ENCODE data around the gene UNK. TPM values are rescaled to one million over a fixed set of nuclear protein-coding genes. Genes with fewer than 3 reads are reported as not detected.

The UNK gene
- total and polyA plus RNA-seq, 2 donors (not counting 1 experiment from before 2014, with no cell fraction given), result 35.5 to 70.3 TPM

- H3K27me3 ChIP-seq (replicated peaks in 1 of 4; ENCODE audit: control extremely low read depth in 1 of 4, control insufficient read depth in 3 of 4, insufficient read depth in 4 of 4, low read length in 3 of 4), result peaks cover 0 to 4% (median 0%) of the 10 kb centered on the region in 4 experiments
- H3K9me3 Mint-ChIP-seq (ENCODE audit: insufficient read depth), result no peaks in the 10 kb centered on the region
Observed at GRCh38 chr17:75736173-75736835, 48.3 kb upstream of the UNK start.

More at GRCh38 chr17:75736173-75736835, 48.3 kb upstream of the UNK start:
- ChIA-PET POLR2A (no interaction called here), CTCF (interaction anchor here (1.6 to 2.9 kb wide), 2 partner anchors 103 kb away, joined by 7 to 17 read pairs; partner anchors contain the start of gene SMIM5)
- ATAC-seq (ENCODE audit: low read depth), result no peak
- Histone ChIP-seq H3K4me1 (ENCODE audit: control insufficient read depth in 2 of 2, insufficient read depth in 2 of 2, low read length in 2 of 2) (peaks cover 4 to 10% of the 10 kb centered on the region in 2 donors), H2AFZ (ENCODE audit: insufficient read depth, low read depth, low read length, poor library complexity, severe bottlenecking) (no peak overlapping the region), H3K79me2 (ENCODE audit: control insufficient read depth, insufficient read depth, low read length) (no peaks in the 10 kb centered on the region), H4K20me1 (ENCODE audit: control insufficient read depth, insufficient read depth, low read length, poor library complexity, severe bottlenecking) (no peaks in the 10 kb centered on the region), H3K9ac (ENCODE audit: low read length) (no peak overlapping the region), H3K27ac (ENCODE audit: low read length in 2 of 2) (no peak overlapping the region), H3K4me2 (replicated peaks; ENCODE audit: low read depth, low read length, poor library complexity, severe bottlenecking) (no peak overlapping the region), H3K9me3 (ENCODE audit: control extremely low read depth in 1 of 3, control insufficient read depth in 2 of 3, insufficient read depth in 1 of 3, low read length in 2 of 3) (no peaks in the 10 kb centered on the region), H3K4me3 (ENCODE audit: control extremely low read depth in 1 of 5, extremely low read depth in 1 of 5, insufficient read depth in 1 of 5, low read depth in 2 of 5, low read length in 4 of 5) (no peak overlapping the region), H3K36me3 (replicated peaks in 1 of 2; ENCODE audit: control extremely low read depth in 1 of 2, control insufficient read depth in 1 of 2, extremely low read depth in 1 of 2, insufficient read depth in 2 of 2, low read length in 1 of 2) (no peaks in the 10 kb centered on the region)
- 96% methylated on average over 26 of the region's 26 CpGs for WGBS (ENCODE audit: insufficient coverage)
- H3K4me3 Mint-ChIP-seq, result no peak overlapping the region
- intact Hi-C loops (cut with micrococcal nuclease), result no loop called here
- TF ChIP-seq CTCF (IDR thresholded peaks at IDR 0.05) (no peak), EZH2 (IDR thresholded peaks at IDR 0.05; ENCODE audit: borderline replicate concordance, insufficient read depth, low read depth, low read length, poor library complexity, severe bottlenecking) (no peak)
- DNase-seq, result no peak
- H3K27ac Mint-ChIP-seq, result no peak overlapping the region
- no peaks in the 10 kb centered on the region for H3K27me3 Mint-ChIP-seq
- H3K4me1 Mint-ChIP-seq, result peaks cover 4% of the 10 kb centered on the region

Measured in B cell (primary cell).